Stimulated activated CD4-positive, alpha-beta T cell treated with anti-CD3 and anti-CD28 coated beads, Interleukin-4, amount 100 ng/mL, for 1 hour (primary cell): Measurements from ENCODE around the gene CTNND1.
"Not testable (repeated sequence)": the region's sequence is repeated elsewhere in the genome, so short reads cannot be mapped to it uniquely, and the experiment has no call there.

Experiments
- DNase-seq: peaks from one replicate; pipeline ENCODE4 v3.0.0-alpha.2; 2020

CTNND1 gene

GRCh38 chr11:57761301-57762234 lies at the start of gene CTNND1:
TSS of gene CTNND1 (plus strand) at chr11:57761802. CDS start at chr11:57791479, 29,677 bp downstream.
- no peak for DNase-seq

GRCh38 chr11:57712256-57713150 lies 49.1 kb upstream of the CTNND1 start, which contains the start of gene TMX2:
TSS of gene TMX2 (plus strand) at chr11:57712593. CDS start at chr11:57712619, 26 bp downstream.
- peak; percentile 88 for DNase-seq

GRCh38 chr11:57713835-57714234 lies 47.8 kb upstream of the CTNND1 start:
- DNase-seq = no peak

GRCh38 chr11:57716726-57717125 lies 44.9 kb upstream of the CTNND1 start:
- not testable (repeated sequence) for DNase-seq

GRCh38 chr11:57727185-57727584 lies 34.4 kb upstream of the CTNND1 start:
- DNase-seq = no peak

GRCh38 chr11:57728829-57729228 lies 32.8 kb upstream of the CTNND1 start:
- no peak for DNase-seq

- no peak for DNase-seq
These were observed 32.1 kb upstream of the CTNND1 start for GRCh38 chr11:57729479-57729878.

- DNase-seq = no peak
These were observed 28.9 kb upstream of the CTNND1 start for GRCh38 chr11:57732661-57733060.

GRCh38 chr11:57735619-57736298 lies 25.8 kb upstream of the CTNND1 start:
- DNase-seq = no peak

- DNase-seq = peak; percentile 94
These were observed 20.2 kb upstream of the CTNND1 start, which contains the start of gene SELENOH for GRCh38 chr11:57741132-57742086. TSS of gene SELENOH (plus strand) at chr11:57741491. CDS start at chr11:57741596, 105 bp downstream.

- DNase-seq = no peak
These were observed 19.5 kb upstream of the CTNND1 start for GRCh38 chr11:57742087-57742452.

GRCh38 chr11:57744357-57744756 lies 17.2 kb upstream of the CTNND1 start:
- DNase-seq = no peak

- DNase-seq = no peak
These were observed 16.4 kb upstream of the CTNND1 start for GRCh38 chr11:57745206-57745605.

- DNase-seq = no peak
These were observed 14.7 kb upstream of the CTNND1 start for GRCh38 chr11:57746920-57747319.

GRCh38 chr11:57751176-57751575 lies 10.4 kb upstream of the CTNND1 start:
- no peak for DNase-seq

GRCh38 chr11:57751676-57752253 lies 9.8 kb upstream of the CTNND1 start, which contains the start of gene BTBD18:
TSS of gene BTBD18 (minus strand) at chr11:57751819. CDS start at chr11:57751188, 631 bp downstream.
- DNase-seq = no peak

GRCh38 chr11:57752954-57753353 lies 8.6 kb upstream of the CTNND1 start:
- DNase-seq = no peak

GRCh38 chr11:57758174-57758573 lies 3.4 kb upstream of the CTNND1 start:
- DNase-seq = no peak

- DNase-seq = no peak
These were observed 746 bp downstream of the CTNND1 start for GRCh38 chr11:57762235-57762861.

- no peak for DNase-seq
These were observed 2.0 kb downstream of the CTNND1 start for GRCh38 chr11:57763568-57763967.

GRCh38 chr11:57764021-57764420 lies 2.4 kb downstream of the CTNND1 start:
- no peak for DNase-seq
